ENCODE data around the gene CUL3.
"Not testable (repeated sequence)": the region's sequence is repeated elsewhere in the genome, so short reads cannot be mapped to it uniquely, and the experiment has no call there.

CUL3 gene

DNA sequence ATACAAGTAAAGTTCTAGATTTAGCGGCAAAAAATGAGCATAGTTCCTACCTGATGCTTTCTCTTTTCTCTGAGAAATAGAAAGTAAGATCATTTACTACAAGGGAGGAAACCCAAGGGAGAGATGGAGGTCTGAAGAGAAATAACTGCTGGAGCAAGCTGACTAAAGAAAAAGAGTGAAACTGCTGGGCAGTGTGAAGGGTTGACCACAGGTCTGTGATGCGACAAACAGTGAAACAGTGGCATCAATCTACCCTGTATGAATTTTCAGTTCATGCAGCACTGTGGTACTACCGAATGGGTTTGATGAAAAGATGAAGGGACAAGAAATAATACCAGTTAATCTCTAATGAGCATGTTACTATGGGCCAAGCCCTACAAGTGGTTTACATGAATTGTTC is 52.2 kb downstream of the CUL3 start:
- no peak for DNase-seq

DNA sequence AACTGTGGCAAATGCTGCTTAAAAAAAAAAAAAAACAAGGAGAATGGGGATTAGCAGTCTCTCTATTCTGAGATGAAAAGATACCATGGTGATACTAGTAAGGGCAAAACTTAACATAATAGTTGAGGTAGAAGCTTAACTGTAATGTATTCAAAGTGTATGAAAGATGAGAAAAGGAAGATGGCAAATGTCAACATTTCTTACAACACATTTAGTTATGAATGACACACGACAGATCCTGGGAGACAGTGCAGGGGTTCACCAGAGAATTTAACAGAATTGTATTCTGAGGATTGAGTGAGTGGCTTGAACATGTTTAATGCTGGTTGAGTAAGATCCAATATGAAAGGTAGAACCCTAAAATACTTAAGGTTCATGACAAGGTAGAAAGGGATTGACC is 52.7 kb downstream of the CUL3 start:
- DNase-seq, result no peak

DNA sequence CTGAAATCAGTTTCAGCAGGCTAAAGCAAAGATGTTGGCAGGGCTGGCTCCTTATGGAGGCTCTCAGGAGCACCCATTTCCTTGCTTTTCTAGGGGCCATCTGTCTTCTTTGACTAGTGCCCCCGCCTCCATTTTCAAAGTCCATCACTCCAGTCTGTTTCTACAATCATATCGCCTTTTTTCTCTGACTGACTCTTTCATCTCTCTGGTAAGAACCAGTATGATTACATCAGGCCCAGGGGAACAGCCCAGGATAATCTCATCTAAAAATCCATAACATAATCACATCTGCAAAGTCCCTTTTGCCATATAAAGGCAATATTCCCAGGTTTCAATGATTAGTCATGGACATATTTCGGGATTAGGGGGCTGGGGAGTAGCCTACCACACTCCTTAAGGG is 57.0 kb downstream of the CUL3 start:
- no peak for DNase-seq

DNA sequence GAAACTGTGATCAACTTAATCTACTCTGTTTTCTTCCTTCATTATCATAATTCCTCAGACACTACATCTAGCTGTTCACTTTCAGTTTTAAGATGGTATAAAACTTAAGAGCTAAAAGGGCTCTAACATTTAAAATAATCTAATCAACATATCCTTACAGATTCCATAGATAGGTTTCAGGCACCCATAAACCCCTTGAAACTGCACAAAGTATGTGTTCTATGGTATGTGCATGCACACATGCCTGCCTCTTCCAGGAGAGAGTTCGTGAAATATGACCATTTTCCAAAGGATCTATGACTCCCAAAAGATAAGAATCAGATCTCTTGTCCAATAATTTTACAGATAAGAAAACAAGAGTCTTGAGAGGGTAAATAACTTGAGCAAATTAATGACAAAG is 59.4 kb downstream of the CUL3 start:
- no peak for DNase-seq

DNA sequence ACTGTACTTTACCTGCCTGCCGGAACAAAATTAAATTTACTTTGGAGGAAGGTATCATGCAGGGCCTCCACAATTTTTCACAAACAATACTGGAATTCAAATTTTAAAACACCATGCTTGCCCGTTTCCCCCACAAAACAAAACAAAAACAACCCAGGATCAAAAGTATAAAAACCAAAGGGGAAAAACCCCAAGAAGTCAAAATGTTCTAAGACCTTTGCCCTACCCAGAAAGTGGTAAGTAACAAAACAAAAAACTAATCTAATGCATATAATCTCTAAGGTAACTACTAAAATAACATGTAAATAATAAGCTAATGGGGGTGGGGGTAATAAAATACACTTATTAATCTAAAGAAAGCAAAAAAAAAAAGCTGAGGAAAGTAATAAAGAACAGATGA is 60.5 kb downstream of the CUL3 start:
- no peak for DNase-seq

DNA sequence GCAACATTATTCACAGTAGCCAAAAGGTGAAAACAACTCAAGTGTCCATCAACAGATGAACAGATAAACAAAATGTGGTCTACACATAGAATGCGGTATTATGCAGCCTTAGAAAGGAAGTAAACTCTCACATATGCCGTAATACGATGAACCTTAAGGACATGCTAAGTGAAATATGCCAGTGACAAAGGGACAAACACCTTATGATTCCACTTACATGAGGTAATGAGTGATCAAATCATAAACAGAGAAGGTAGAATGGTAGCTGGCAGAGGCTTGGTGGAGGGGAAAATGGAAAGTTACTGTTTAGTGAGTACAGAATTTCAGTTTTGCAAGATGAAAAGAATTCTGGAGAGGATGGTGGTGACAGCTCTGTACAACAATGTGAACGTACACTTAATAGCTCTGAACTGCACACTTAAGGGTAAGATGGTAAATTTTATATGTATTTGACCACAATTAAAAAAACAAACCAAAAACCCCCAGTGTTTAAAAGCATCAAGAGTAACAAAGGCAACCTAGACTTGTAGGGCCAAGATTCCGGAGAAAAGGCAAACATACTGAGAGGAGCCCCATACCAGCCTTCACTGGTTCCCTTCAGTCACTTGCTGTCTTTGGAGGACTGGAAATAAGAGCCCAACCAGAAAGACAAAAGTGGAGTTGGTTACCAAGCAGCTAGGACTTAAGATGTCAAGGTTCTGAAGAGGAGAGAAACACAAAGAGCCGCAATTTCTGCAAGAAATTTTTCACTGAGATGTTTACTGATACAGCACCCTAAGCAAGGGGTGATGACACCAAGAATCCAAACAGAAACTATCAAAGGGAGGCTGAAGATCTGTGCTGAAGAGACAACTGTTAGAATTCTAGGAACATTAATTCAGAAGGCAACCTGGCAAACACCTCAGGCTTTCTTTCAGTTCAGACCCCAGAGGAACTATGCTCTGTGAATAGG is 61.3 kb downstream of the CUL3 start:
- no peak for DNase-seq

DNA sequence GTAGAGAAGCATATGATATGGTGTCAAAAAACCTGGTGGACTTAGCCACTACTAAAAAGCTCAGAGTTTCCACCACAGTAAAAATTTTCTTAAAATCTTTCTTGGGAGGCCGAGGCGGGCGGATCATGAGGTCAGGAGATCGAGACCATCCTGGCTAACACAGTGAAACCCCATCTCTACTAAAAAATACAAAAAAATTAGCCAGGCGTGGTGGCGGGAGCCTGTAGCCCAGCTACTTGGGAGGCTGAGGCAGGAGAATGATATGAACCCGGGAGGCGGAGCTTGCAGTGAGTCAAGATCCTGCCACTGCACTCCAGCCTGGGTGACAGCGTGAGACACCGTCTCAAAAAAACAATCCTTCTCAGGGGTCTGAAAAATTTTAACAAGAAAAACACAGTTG is 62.7 kb downstream of the CUL3 start:
- not testable (repeated sequence) for DNase-seq

DNA sequence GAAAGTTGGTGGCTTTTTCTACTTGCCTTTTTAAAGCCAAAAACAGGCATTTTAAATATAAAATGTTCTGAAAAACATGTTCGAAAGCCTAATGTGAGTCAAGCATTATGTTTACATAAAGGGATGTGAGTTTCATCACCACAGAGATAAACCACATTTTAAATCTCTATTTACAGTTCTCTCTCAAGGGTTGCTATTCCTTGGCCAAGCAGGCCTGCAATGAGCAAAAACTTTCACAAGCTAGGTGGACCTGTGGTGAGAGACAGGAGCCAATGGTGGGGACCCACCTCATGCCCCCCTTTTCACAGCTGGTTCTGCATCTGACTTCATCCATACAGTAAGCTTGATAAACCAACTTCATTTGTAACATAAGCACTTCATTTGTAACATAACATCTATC is 65.1 kb downstream of the CUL3 start:
- DNase-seq, result no peak

DNA sequence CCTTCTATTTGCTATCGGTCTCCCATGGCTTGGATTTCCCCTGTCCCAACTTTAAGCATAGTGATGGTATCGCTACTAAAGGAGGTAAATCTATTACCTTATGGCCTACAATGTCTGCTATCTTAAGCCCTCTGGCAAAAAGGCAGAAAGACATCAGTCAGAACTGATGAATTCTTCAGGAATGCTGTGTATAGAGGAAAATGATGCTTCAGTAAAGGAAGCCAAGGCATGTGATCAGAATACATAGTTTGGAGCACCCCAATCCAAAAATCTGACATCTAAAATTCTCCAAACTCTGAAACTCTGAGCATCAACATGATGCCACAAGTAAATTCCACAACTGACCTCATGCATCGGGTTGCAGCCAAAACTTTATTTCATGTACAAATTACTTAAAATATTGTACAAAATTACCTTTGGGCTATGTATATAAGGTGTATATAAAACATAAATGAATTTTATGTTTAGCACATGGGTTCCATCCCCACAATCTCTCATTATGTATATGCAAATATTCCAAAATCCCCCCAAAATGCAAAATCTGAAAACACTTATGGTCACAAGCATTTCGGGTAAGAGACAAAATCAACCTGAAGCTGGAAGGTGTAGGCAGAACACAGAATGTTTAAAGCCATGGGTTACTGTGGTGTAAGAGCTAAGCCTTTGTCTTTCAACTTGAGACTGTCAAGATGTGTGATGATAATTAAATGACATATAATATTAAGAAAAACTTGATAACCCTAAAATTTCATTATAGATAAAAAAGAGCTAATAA is 66.2 kb downstream of the CUL3 start:
- DNase-seq, result no peak

DNA sequence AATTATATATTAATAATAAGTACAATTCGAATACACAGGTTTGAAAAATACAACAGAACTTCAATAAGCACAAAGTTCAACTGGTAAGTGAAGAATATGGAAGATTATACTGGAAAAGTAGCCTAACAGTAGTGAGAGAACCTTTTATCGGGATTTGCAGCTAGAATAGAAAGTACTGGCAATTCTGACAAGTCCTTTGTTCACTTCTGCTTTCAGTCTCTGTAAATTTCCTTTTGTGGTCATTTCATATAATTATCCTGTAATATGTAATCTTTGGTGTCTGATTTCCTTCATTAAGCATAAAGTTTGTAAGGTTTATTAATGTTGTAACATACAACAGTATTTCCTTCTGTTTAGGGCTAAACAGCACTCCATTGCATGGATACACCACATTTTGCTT is 67.2 kb downstream of the CUL3 start:
- DNase-seq, result no peak

DNA sequence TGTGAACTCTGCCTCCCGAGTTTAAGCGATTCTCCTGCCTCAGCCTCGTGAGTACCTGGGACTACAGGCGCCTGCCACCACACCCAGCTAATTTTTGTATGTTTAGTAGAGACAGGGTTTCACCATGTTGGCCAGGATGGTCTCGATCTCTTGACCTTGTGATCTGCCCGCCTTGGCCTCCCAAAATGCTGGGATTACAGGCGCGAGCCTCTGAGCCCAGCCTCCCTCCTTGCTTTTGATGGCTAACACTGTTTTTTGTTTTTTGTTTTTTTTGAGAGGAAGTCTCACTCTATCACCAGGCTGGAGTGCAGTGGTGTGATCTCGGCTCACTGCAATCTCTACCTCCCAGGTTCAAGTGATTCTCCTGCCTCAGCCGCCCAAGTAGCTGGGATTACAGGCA is 68.8 kb downstream of the CUL3 start:
- DNase-seq, result not testable (repeated sequence)

DNA sequence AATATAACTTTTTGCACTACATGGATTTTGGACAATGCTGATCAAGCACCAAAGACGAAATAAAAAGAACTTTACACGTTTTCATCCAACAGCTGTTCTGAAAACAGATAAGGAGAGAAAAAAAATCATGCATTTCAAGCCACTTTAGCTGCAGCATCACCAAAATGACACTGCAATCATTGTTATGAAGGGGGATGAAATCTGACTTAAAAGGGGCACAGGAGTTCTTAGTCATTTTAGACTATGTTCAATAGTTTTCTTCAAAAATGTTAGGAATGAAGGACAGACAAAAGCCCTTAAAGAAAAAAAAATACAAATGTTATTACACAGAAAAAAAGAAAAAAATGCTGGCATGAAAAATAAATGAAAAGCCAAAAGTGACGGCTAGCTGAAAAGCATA is 71.2 kb downstream of the CUL3 start:
- no peak for DNase-seq

DNA sequence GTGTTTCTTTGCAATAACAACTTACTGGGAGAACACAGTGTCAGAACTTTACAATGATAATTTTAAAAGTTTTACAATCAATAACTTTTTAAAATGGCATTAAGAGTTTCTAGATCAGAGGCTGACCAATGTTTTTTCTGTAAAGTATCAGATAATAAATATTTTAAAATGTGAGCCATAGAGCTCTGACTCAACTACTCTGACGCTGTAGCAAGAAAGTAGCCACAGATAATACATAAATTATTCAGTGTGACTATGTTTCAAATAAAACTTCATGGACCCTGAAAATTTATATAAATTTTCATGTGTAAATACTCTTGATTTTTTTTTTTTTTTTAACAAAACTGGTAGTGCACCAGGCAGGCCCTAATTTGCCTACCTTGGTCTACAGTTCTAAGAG is 77.4 kb downstream of the CUL3 start:
- DNase-seq, result no peak

DNA sequence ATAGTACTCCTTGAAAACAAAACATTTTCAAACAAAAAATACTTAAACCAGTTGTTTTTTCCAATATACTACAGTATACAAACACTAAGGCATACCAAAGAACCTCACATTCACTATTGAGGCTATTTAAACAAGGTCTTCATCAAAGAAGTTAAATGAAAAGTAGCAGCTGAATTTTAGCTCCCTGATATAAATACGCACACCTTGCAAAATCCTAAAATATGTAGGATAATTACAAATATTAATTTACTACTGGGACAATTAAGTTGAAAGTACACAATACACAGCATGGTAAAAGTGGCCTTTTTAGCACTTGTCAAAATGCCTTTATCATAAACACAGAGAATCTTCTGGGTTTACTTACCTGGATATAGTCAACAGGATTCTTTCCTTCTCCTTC is 78.7 kb downstream of the CUL3 start:
- DNase-seq, result no peak

DNA sequence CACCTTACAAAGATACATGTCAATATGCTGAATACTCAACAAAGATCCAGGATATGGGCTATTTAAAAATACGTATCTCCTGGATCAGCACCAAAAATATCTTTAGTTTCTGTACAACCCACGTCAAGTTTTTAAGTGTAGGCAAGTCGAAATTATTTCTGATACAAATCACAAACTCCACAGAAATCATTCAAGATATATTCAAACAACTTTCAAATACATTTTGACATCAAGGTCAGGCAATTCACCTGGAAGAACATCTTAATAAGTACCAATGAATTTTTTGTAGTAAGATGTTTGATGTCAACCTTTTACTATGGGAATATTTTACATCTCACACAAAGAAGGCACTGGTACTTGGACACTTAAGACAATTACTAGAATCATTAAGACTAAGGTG is 86.2 kb downstream of the CUL3 start:
- DNase-seq, result no peak

DNA sequence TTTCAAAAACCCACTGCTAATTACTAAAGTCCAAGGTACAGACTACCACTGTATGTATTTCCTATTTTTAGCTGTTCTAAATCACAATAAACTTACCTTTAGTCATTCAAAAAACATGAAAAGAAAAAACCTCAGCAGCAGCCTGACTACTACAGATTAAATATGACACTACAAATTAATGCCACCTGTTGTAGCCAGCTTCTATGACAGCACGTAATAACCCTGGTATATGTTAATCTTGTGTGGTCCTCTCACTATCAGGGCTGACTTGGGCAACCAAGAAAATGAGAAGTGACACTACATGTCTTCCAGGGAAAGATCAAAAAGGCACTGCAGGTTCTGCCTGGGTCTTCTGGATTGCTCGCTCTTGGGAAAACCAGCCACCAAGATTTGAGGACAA is 92.6 kb downstream of the CUL3 start:
- DNase-seq, result no peak

DNA sequence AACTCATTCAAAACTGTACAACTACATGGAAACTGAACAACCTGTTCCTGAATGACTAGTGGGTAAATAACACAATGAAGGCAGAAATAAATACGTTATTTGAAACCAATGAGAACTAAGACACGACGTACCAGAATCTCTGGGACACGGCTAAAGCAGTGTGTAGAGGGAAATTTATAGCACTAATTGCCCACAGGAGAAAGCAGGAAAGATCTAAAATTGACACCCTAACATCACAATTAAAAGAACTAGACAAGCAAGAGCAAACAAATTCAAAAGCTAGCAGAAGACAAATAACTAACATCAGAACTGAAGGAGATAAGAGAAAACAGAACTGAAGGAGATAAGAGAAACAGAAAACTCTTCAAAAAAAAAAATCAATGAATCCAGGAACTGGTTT is 97.2 kb downstream of the CUL3 start:
- DNase-seq, result not testable (repeated sequence)

DNA sequence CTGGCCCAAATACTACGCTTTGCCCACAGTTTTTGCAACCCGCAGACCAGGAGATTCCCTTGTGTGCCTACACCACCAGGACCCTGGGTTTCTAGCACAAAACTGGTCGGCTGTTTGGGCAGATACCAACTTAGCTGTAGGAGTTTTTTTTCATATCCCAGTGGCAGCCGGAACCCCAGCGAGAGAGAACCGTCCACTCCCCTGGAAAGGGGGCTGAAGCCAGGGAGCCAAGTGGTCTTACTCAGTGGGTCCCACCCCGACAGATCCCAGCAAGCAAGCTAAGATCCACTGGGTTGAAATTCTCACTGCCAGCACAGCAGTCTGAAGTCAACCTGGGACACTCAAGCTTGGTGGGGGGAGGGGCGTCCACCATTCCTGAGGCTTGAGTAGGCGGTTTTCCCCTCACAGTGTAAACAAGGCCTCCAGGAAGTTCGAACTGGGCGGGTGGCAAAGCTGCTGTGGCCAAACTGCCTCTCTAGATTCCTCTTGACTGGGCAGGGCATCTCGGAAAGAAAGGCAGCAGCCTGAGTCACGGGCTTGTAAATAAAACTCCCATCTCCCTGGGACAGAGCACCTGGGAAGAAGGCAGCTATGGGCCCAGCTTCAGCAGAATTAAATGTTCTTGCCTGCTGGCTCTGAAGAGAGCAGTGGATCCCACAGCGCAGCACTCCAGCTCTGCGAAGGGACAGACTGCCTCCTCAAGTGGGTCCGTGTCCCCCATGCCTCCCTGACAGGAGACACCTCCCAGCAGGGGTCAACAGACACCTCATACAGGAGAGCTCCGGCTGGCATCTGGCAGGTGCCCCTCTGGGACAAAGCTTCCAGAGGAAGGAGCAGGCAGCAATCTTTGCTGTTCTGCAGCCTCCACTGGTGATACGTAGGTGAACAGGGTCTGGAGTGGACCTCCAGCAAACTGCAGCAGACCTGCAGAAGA is 99.8 kb downstream of the CUL3 start:
- not testable (repeated sequence) for DNase-seq

DNA sequence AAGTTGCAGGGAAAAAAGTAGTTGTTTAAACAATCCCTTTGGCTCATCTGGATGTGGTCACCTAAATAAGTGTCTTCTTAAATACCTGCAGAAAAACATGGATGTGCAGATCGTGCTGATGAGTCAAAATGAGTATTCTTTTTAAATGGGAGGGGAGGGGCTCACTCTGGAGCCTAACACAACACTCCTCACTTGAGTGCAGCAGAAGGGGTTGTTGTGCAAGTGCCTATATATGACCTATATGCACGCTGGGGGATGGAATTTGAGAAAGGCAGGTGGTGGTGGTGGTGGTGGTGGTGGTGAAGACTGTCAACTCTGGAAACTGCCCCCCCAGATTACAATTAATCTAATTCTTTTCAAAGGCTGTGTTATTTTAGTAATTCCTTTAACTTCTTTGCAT is 105.3 kb downstream of the CUL3 start:
- no peak for DNase-seq

DNA sequence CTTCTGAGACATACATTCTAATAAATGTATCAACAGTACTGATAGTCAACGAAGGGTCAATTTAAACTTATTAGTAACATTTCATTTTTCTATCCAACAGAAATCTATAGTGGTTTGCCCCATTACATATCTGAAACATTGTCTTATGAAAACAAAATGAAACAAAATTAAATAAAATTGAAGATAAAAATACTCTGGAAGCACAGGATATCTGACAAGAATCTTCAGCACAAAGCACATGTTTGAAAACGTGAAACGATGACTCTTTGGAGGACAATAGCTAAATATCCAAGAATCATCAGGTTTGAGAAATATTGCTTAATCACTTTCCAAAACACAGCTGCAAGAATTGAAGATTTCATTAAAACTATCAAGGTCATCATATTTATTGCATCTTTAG is 112.3 kb downstream of the CUL3 start:
- no peak for DNase-seq

DNA sequence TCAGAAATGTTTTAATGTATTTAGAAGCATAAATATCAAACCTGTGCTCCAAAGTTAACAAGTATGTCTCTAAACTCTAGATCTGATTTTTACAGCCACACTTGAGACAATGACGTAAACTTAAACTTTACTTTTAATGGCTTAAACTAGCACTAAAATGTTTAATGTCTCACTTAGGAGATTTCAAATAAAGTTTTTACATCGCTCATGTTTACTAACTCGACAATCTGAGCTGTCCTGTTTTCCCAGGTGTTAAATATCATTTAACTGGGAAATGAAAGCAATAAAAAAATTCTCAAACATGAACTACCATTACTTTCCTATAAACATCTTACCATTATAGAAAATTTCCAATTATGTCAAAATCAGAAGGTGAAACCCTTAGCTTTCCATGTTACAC is 113.0 kb downstream of the CUL3 start:
- no peak for DNase-seq

DNA sequence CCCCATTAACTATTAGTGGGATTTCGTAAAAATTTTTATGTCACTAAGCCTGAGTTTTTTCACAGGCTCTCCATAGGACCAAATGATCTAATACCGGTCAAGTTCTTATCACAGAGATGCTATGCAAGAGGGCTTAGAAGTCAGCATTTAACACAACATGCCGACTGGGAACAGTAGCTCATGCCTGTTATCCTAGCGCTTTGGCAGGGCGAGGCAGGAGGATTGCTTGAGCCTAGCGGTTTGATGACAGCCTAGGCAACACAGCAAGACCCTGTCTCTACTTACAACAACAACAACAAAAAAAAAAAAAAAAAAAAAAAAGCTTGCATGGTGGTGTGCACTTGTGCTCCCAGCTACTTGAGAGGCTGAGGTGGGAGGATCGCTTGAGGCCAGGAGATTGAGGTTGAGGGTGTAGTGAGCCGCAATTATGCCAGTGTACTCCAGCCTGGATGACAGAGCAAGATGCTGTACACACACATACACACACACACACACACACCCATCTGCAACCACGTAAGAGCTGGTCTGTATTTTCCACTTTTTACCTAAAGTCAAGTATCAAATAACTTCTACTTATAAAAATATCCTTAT is 115.7 kb downstream of the CUL3 start:
- no peak for DNase-seq
